Measurements from ENCODE around the gene SYT1. TPM values are rescaled to one million over a fixed set of nuclear protein-coding genes. Genes with fewer than 3 reads are reported as not detected.
"Not testable (repeated sequence)": the region's sequence is repeated elsewhere in the genome, so short reads cannot be mapped to it uniquely, and the experiment has no call there.

The SYT1 gene
- total RNA-seq: 1 to 10 TPM; 1.4 to 4.1 (median 1.8) TPM

GRCh38 chr12:78864403-78864869 lies at the start of gene SYT1:
Gene SYT1 (plus strand): TSS chr12:78864774.
- Histone ChIP-seq H3K4me3 (peak within 1 kb of the TSS; percentile 26 to 49 (median 40)), H3K27me3 (no peaks in the 10 kb centered on the region), H3K36me3 (no peaks in the 10 kb centered on the region), H3K4me1 (peaks cover 0 to 17% (median 0%) of the 10 kb centered on the region in 4 donors), H3K27ac (peak within 1 kb of the TSS in 1 of 4 donors; percentile 5), H3K9me3 (no peaks in the 10 kb centered on the region)
- peak; percentile 20 to 50 (median 50) for DNase-seq
- TF ChIP-seq POLR2A (IDR thresholded peaks at IDR 0.05) (no peak), CTCF (IDR thresholded peaks at IDR 0.05) (no peak)

GRCh38 chr12:78818487-78818886 lies 46.1 kb upstream of the SYT1 start:
- DNase-seq: no peak
- TF ChIP-seq CTCF (IDR thresholded peaks at IDR 0.05): no peak
- no peak for TF ChIP-seq POLR2A (IDR thresholded peaks at IDR 0.05)
- H3K9me3 ChIP-seq: no peaks in the 10 kb centered on the region
- H3K36me3 ChIP-seq: no peaks in the 10 kb centered on the region
- H3K4me3 ChIP-seq: no peak overlapping the region
- H3K27ac ChIP-seq: no peak overlapping the region
- no peaks in the 10 kb centered on the region for H3K4me1 ChIP-seq
- H3K27me3 ChIP-seq: no peaks in the 10 kb centered on the region

- Histone ChIP-seq H3K4me3 (no peak overlapping the region), H3K4me1 (no peaks in the 10 kb centered on the region), H3K9me3 (no peaks in the 10 kb centered on the region), H3K27ac (no peak overlapping the region), H3K36me3 (no peaks in the 10 kb centered on the region), H3K27me3 (no peaks in the 10 kb centered on the region)
- DNase-seq: no peak
- TF ChIP-seq CTCF (IDR thresholded peaks at IDR 0.05): no peak
- TF ChIP-seq POLR2A (IDR thresholded peaks at IDR 0.05): no peak
Measured at GRCh38 chr12:78820946-78821345, 43.6 kb upstream of the SYT1 start.

DNA sequence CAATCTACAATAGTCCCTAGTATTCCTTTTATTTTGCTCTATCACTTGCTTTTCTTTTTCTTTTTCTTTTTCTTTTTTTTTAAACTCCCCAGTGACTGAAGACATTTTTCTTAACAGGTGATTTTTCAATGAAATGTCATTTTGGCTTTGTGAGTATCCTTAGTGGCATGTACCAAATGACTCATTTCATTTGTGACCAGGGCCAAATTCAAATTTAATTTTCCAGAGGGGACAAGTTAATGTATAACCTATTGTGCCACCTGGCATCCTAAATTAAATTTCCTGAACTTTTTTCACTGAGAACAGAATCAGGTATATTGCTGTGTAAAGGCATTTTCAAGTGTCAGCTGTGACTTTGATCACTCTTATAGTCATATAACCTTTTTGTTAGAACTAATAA lies 39.7 kb upstream of the SYT1 start:
- H3K4me1 ChIP-seq: no peaks in the 10 kb centered on the region
- no peaks in the 10 kb centered on the region for H3K9me3 ChIP-seq
- DNase-seq: no peak
- H3K27me3 ChIP-seq: no peaks in the 10 kb centered on the region
- no peak overlapping the region for H3K4me3 ChIP-seq
- TF ChIP-seq CTCF (IDR thresholded peaks at IDR 0.05) (no peak), POLR2A (IDR thresholded peaks at IDR 0.05) (no peak)
- H3K27ac ChIP-seq: no peak overlapping the region
- H3K36me3 ChIP-seq: no peaks in the 10 kb centered on the region

DNA sequence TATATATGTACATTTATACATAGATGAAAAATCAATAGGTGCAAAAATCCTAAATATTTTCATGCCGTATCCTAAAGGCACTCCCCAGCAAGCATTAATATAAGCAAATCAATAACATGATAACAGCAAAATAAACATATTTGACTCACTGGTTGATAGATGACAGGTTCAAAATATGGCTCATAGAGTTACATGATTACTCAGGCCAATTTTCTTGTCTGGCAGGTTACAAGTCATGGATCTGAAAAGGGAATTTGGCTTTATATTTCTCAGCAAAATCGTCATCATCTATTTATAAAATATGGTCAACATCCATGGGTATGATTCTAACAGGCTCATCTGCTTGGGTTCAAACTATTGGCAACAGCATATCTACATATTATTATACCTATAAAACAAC lies 34.9 kb upstream of the SYT1 start:
- Histone ChIP-seq H3K9me3 (no peaks in the 10 kb centered on the region), H3K4me1 (no peaks in the 10 kb centered on the region), H3K4me3 (no peak overlapping the region), H3K36me3 (no peaks in the 10 kb centered on the region), H3K27ac (no peak overlapping the region), H3K27me3 (no peaks in the 10 kb centered on the region)
- TF ChIP-seq CTCF (IDR thresholded peaks at IDR 0.05) (no peak), POLR2A (IDR thresholded peaks at IDR 0.05) (no peak)
- DNase-seq: no peak

- no peaks in the 10 kb centered on the region for H3K4me1 ChIP-seq
Measured at GRCh38 chr12:78835493-78835892, 29.1 kb upstream of the SYT1 start.

GRCh38 chr12:78840518-78841019 lies 24.0 kb upstream of the SYT1 start:
- not testable (repeated sequence) for H3K27ac ChIP-seq, H3K36me3 ChIP-seq, DNase-seq, H3K4me3 ChIP-seq, H3K27me3 ChIP-seq, H3K9me3 ChIP-seq, H3K4me1 ChIP-seq

More at GRCh38 chr12:78835493-78835892, 29.1 kb upstream of the SYT1 start:
- DNase-seq: no peak
- Histone ChIP-seq H3K9me3 (no peaks in the 10 kb centered on the region), H3K27ac (no peak overlapping the region), H3K36me3 (no peaks in the 10 kb centered on the region), H3K4me3 (no peak overlapping the region), H3K27me3 (no peaks in the 10 kb centered on the region)
- no peak for TF ChIP-seq CTCF (IDR thresholded peaks at IDR 0.05)
- TF ChIP-seq POLR2A (IDR thresholded peaks at IDR 0.05): no peak

Measured in Peyer's patch (tissue), 4 donors.